BLaER1 (cell line): ENCODE measurements around the gene TYK2.
"Not testable (repeated sequence)": the region's sequence is repeated elsewhere in the genome, so short reads cannot be mapped to it uniquely, and the experiment has no call there.

Experiments
- H3K27ac ChIP-seq: shearing (Covaris generic); formaldehyde crosslinking; 2 replicates; pipeline ENCODE4 v1.8.1; 2022
- H3K27me3 ChIP-seq: shearing (Covaris generic); formaldehyde crosslinking; 2 replicates; pipeline ENCODE4 v1.8.1; 2022
- H3K36me3 ChIP-seq: shearing (Covaris generic); formaldehyde crosslinking; 2 replicates; pipeline ENCODE4 v1.8.1; 2022
- H3K4me1 ChIP-seq: shearing (Covaris generic); formaldehyde crosslinking; 2 replicates; pipeline ENCODE4 v1.8.1; 2022
- H3K4me2 ChIP-seq: shearing (Covaris generic); formaldehyde crosslinking; 2 replicates; pipeline ENCODE4 v1.8.1; 2022
- H3K4me3 ChIP-seq: shearing (Covaris generic); formaldehyde crosslinking; 2 replicates; pipeline ENCODE4 v1.8.1; 2022
- H3K9ac ChIP-seq: shearing (Covaris generic); formaldehyde crosslinking; 2 replicates; pipeline ENCODE4 v1.8.1; 2022
- H3K9me3 ChIP-seq: shearing (Covaris generic); formaldehyde crosslinking; 2 replicates; pipeline ENCODE4 v1.8.1; 2022
- H4K20me1 ChIP-seq: shearing (Covaris generic); formaldehyde crosslinking; 2 replicates; pipeline ENCODE4 v1.8.1; 2022
- Cebpa-rat ChIP-seq: shearing (Covaris generic); IDR thresholded peaks from 2 replicates; pipeline ENCODE4 v1.8.1; 2022

The TYK2 gene

GRCh38 chr19:10338940-10339339 is 41.4 kb downstream of the TYK2 start:
- H3K4me1 ChIP-seq: peaks cover 38% of the 10 kb centered on the region
- H3K9ac ChIP-seq: peak overlapping the region; percentile 28; the same call in 1 of the 2 replicates
- no peaks in the 10 kb centered on the region for H3K9me3 ChIP-seq
- H3K27me3 ChIP-seq: no peaks in the 10 kb centered on the region
- peak overlapping the region; percentile 53 for H3K4me3 ChIP-seq
- H3K4me2 ChIP-seq: peak overlapping the region; percentile 66
- H3K27ac ChIP-seq: peak overlapping the region; percentile 74
- TF ChIP-seq Cebpa-rat: no peak
- peaks cover 6% of the 10 kb centered on the region; the same call in 1 of the 2 replicates for H3K36me3 ChIP-seq
- no peaks in the 10 kb centered on the region for H4K20me1 ChIP-seq

- Histone ChIP-seq H3K36me3 (peaks cover 12% of the 10 kb centered on the region), H3K4me1 (peaks cover 50% of the 10 kb centered on the region), H4K20me1 (peaks cover 12% of the 10 kb centered on the region)
- H3K4me2 ChIP-seq, H3K27me3 ChIP-seq, H3K27ac ChIP-seq, H3K9ac ChIP-seq, H3K4me3 ChIP-seq, H3K9me3 ChIP-seq: not testable (repeated sequence)
Observed at GRCh38 chr19:10336725-10337124, 43.6 kb downstream of the TYK2 start.

GRCh38 chr19:10335352-10335985 is 44.9 kb downstream of the TYK2 start:
- 0 out of 2 replicates have a peak overlapping the region, but pooled peaks have one; percentile 9 for H3K27ac ChIP-seq
- H3K36me3 ChIP-seq: peaks cover 21% of the 10 kb centered on the region
- TF ChIP-seq Cebpa-rat: no peak
- no peak overlapping the region for H3K4me2 ChIP-seq
- no peak overlapping the region for H3K4me3 ChIP-seq
- peaks cover 25% of the 10 kb centered on the region for H4K20me1 ChIP-seq
- H3K27me3 ChIP-seq: no peaks in the 10 kb centered on the region
- H3K9ac ChIP-seq: no peak overlapping the region
- no peaks in the 10 kb centered on the region for H3K9me3 ChIP-seq
- H3K4me1 ChIP-seq: peaks cover 50% of the 10 kb centered on the region

GRCh38 chr19:10334588-10335351 is 45.6 kb downstream of the TYK2 start:
- peaks cover 28% of the 10 kb centered on the region for H3K36me3 ChIP-seq
- no peak overlapping the region; the same call in 1 of the 2 replicates for H3K4me3 ChIP-seq
- no peaks in the 10 kb centered on the region for H3K9me3 ChIP-seq
- peaks cover 43% of the 10 kb centered on the region for H3K4me1 ChIP-seq
- no peak for TF ChIP-seq Cebpa-rat
- H3K27me3 ChIP-seq: no peaks in the 10 kb centered on the region
- H3K9ac ChIP-seq: no peak overlapping the region
- H3K27ac ChIP-seq: no peak overlapping the region
- H3K4me2 ChIP-seq: peak overlapping the region; percentile 86
- peaks cover 32% of the 10 kb centered on the region for H4K20me1 ChIP-seq

GRCh38 chr19:10333758-10334587 is 46.4 kb downstream of the TYK2 start:
- Histone ChIP-seq H3K9me3 (no peaks in the 10 kb centered on the region), H4K20me1 (peaks cover 40% of the 10 kb centered on the region), H3K4me3 (peak overlapping the region; percentile 79), H3K36me3 (peaks cover 36% of the 10 kb centered on the region), H3K4me1 (peaks cover 35% of the 10 kb centered on the region), H3K27me3 (no peaks in the 10 kb centered on the region), H3K27ac (peak overlapping the region; percentile 73), H3K4me2 (peak overlapping the region; percentile 86), H3K9ac (peak overlapping the region; percentile 71)
- TF ChIP-seq Cebpa-rat: no peak

- Histone ChIP-seq H3K4me2 (peak within 1 kb of the TSS; percentile 93), H3K4me3 (peak within 1 kb of the TSS; percentile 79), H4K20me1 (peaks cover 48% of the 10 kb centered on the region), H3K4me1 (peaks cover 32% of the 10 kb centered on the region), H3K36me3 (peaks cover 44% of the 10 kb centered on the region), H3K9ac (peak within 1 kb of the TSS; percentile 96), H3K27me3 (no peaks in the 10 kb centered on the region), H3K9me3 (no peaks in the 10 kb centered on the region), H3K27ac (peak within 1 kb of the TSS; percentile 99)
- no peak for TF ChIP-seq Cebpa-rat
Observed at GRCh38 chr19:10332965-10333757, 47.2 kb downstream of the TYK2 start, which contains the start of gene RAVER1. Gene RAVER1, minus strand, starts transcription at chr19:10333529. Its CDS starts 22 bp downstream, at chr19:10333507.

GRCh38 chr19:10332158-10332964 is 48.0 kb downstream of the TYK2 start:
- H3K9me3 ChIP-seq: no peaks in the 10 kb centered on the region
- peak overlapping the region; percentile 79 for H3K4me3 ChIP-seq
- H3K27me3 ChIP-seq: no peaks in the 10 kb centered on the region
- peak overlapping the region; percentile 96 for H3K9ac ChIP-seq
- peaks cover 40% of the 10 kb centered on the region for H3K4me1 ChIP-seq
- peaks cover 52% of the 10 kb centered on the region for H3K36me3 ChIP-seq
- no peak for TF ChIP-seq Cebpa-rat
- peak overlapping the region; percentile 99 for H3K27ac ChIP-seq
- peak overlapping the region; percentile 93 for H3K4me2 ChIP-seq
- H4K20me1 ChIP-seq: peaks cover 56% of the 10 kb centered on the region

- Histone ChIP-seq H3K36me3 (peaks cover 67% of the 10 kb centered on the region), H3K27ac (no peak overlapping the region), H4K20me1 (peaks cover 84% of the 10 kb centered on the region)
Observed at GRCh38 chr19:10329555-10329954, 50.8 kb downstream of the TYK2 start.

More at GRCh38 chr19:10329555-10329954, 50.8 kb downstream of the TYK2 start:
- Histone ChIP-seq H3K27me3 (no peaks in the 10 kb centered on the region), H3K4me1 (peaks cover 62% of the 10 kb centered on the region), H3K9me3 (no peaks in the 10 kb centered on the region), H3K4me2 (no peak overlapping the region), H3K4me3 (no peak overlapping the region), H3K9ac (no peak overlapping the region)
- no peak for TF ChIP-seq Cebpa-rat
